Testis (tissue), 2 donors: ENCODE data around the gene ZNF304.

Source experiments
- CTCF ChIP-seq, 3 experiments: fragments of 450-650 bp in 2 of 3; fragments of 200-600 bp in 1 of 3; sonication (generic) in 1 of 3; IDR thresholded peaks; one replicate each; pipeline ENCODE4 v1.5.1; 2016 to 2019; ENCODE audit warnings: antibody characterized with exemption in 3 of 3, mild to moderate bottlenecking in 2 of 3, moderate library complexity in 1 of 3
- POLR2A ChIP-seq: fragments of 450-650 bp; IDR thresholded peaks from one replicate; pipeline ENCODE4 v1.6.1; 2017; ENCODE audit warnings: antibody characterized with exemption, mild to moderate bottlenecking, moderate library complexity

GRCh38 chr19:57327993-57328392 lies 23.1 kb upstream of the ZNF304 start:
- no peak for TF ChIP-seq CTCF (IDR thresholded peaks at IDR 0.05)
- no peak for TF ChIP-seq POLR2A
